GM19025 (cell line): ENCODE data around the gene PCDH18.
"Not testable (repeated sequence)": the region's sequence is repeated elsewhere in the genome, so short reads cannot be mapped to it uniquely, and the experiment has no call there.

Experiments
- ATAC-seq: cut with Tn5 transposase; IDR thresholded peaks from one replicate; pipeline ENCODE4 v1.9.1; 2021; ENCODE audit warnings: mild to moderate bottlenecking, low read depth, moderate library complexity; ENCODE audit not compliant: unreplicated experiment

The PCDH18 gene, protein sequence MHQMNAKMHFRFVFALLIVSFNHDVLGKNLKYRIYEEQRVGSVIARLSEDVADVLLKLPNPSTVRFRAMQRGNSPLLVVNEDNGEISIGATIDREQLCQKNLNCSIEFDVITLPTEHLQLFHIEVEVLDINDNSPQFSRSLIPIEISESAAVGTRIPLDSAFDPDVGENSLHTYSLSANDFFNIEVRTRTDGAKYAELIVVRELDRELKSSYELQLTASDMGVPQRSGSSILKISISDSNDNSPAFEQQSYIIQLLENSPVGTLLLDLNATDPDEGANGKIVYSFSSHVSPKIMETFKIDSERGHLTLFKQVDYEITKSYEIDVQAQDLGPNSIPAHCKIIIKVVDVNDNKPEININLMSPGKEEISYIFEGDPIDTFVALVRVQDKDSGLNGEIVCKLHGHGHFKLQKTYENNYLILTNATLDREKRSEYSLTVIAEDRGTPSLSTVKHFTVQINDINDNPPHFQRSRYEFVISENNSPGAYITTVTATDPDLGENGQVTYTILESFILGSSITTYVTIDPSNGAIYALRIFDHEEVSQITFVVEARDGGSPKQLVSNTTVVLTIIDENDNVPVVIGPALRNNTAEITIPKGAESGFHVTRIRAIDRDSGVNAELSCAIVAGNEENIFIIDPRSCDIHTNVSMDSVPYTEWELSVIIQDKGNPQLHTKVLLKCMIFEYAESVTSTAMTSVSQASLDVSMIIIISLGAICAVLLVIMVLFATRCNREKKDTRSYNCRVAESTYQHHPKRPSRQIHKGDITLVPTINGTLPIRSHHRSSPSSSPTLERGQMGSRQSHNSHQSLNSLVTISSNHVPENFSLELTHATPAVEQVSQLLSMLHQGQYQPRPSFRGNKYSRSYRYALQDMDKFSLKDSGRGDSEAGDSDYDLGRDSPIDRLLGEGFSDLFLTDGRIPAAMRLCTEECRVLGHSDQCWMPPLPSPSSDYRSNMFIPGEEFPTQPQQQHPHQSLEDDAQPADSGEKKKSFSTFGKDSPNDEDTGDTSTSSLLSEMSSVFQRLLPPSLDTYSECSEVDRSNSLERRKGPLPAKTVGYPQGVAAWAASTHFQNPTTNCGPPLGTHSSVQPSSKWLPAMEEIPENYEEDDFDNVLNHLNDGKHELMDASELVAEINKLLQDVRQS

DNA sequence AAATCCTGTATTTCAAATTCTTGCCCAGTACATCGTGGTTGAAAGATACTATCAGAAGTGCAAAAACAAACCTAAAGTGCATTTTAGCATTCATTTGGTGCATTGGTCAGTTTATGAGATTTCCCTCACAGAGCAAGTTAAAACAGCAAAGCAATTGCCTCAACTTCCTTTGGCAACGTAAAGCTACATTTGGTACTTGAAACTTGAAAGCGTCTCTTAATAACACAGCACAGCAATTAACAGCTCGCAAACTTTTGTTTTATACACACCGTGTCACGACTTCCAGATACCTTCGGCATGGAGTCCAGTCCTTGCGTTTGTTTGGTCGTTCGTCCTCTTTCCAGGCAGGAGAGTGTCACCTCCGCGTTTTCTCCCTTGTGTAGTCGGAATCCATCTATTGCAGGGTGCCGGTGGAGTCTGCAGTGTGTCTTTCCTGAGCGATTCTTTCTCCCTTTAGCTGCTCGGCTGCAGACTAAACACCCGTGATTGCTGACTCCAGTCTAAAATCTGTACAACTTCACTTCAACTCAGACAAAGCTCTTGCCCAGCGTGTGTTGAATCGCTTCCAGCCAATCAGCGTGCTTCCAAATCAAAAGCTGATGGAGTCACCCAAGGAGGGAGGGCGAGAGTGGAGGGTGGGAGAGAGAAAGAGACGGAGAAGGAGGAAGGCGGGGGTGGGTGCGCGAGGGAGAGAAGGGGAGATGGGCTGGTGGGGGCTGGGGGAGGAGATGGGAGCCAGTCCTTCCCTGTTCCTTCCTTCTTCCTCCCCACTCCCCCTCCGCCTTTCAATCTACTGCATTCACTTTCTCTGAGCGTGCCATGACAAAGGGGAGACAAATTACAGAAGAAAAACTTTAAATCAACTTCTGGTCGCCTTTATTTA, at the start of gene PCDH18:
Gene PCDH18, minus strand, starts transcription at position 509 of the 883 bp plus-strand sequence. Its CDS starts 406 bp downstream, at position 103.
- ATAC-seq: peak; percentile 57

DNA sequence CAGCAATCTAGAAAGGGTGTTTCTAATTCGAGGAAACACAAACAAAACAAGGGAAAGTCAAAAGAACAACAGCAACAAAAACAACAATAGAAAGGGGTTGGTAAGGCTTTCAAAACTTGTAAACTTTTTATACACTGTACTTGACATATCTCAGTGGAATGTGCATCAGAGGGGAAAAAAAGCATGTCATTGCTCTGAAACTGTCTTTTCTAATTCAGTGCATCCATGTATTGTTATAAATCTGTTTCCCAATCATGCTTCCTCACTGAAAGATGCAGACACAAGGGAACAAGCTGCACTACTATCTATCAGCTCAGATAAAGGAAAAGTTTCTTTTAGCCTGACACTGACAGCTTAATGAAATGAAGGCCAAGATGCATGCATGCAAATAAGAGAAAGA, 44.2 kb upstream of the PCDH18 start:
- ATAC-seq: no peak

DNA sequence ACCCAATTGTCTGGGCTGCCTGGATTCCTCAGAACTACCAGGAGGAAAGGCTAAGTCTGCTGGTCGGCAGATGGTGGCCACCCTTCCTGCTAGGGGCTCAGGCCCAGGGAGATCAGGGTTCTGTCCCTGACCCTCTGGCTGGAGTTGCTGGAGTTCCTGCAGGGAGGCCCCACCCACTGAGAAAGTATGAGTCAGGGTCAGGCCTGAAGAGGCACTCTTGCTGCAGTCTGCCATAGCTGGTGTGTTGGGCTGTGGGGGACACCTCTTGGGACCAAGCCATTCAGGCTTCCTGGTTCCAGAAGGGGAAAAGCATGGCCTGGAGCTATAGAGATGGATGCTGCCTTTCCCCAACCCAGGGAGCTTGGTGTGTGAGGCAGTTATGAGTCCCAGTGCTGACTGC, 40.4 kb upstream of the PCDH18 start:
- ATAC-seq: peak; percentile 12

DNA sequence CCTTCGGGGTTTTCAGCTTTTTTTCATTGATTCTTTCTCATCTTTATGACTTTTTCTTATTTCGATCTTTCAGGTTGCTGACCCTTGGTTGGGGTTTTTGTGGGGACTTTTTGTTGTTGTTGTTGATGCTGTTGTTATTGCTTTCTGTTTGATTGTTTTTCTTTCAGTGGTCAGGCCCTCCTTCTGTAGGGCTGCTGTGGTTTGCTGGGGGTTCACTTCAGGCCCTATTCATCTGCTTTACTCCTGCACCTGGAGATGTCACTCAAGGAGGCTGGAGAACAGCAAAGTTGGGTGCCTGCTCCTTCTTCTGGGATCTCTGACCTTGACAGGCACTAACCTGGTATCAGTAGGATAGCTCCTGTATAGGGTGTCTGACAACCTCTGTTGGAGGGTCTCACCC, 39.9 kb upstream of the PCDH18 start:
- peak; percentile 72 for ATAC-seq

DNA sequence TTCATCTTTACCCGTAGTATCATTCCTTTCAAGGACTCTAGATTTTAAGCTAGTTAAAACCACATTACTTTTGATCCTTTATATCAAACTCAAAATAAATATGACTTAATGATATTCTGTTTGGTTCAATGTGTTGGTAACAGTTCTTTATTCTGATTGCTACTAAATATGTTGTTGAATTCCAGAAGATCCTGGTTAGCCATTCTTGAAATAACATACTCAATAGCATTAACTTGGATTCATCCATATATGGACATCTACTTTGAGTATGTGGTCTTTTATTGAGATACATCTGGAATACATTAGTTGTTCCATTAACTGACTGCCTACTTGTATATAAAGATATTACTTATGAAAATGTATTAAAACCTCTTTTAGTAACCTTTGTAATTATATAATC, 27.5 kb upstream of the PCDH18 start:
- no peak for ATAC-seq

DNA sequence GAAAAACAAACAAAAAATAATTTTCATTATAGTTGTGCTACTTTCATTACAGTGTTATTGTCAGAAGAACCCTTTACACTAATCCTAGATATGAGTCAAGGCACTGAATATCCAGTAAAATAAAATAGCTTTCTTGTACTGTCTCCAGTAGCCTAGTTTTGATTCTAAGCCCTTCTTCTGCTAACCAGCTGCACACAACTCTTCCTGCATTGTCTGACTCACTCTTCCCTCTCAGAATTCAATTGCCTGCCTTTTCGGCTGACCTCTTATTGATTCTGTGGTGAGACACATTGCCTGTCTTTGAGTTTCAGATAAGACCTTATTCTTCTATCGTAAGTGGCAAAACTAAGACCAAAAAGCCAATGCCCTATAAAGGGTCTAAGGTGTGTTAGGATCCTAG, 26.7 kb upstream of the PCDH18 start:
- no peak for ATAC-seq

DNA sequence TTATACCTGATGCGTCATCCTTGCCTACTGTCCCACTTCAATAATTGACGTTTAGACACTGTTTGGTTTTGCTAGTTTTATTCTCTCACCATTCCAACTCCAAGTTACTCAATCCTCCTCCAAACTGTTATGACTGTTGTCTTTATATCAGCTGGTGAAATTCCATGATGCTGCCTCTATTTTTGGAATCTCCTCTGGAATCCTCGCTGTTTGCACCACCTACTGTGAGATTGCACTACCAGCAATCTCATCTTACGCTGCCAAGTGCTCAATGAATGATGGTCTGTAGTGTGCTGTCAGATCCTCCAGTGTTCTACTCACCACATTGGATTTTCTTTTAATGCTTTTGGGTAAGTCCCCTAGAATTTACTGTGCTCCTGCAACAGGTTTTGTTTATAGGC, 13.2 kb upstream of the PCDH18 start:
- no peak for ATAC-seq

DNA sequence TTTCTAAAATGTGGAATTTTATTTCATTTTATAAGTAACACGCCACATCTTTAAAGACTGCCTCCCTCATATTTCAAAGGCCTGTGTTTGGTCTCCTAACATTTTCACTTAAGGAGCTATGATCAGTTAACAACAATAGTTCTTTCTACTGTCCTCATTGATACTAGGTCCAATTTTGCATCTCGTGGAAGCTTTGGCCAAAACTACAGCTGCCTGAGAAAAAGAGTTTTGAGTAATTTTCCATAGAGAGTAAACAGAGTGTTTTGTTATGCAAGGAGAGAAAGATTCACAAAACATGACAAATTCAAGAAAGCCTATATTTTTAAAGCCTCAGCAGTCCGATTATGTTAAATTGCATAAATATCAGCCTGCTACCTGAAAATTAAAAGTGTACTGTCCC, 11.4 kb upstream of the PCDH18 start:
- ATAC-seq: no peak

DNA sequence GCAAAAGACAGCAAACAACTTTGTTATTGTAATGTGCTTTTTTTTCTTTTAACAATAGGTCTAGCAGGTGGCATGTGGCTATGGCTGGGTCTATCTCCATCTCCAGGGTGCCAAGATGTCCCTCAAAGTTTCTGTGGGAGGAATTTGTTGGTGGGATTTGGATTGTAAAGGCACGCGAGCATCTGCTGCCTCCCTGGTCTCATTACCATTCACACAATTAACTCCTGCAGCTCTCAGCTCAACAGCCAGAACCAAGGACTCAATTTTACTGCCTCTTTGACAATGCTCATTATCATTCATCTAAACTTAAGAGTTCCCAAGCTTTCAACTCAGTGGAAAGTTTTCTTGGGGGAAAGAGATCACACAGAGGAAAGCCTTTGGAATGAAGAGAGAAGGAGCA, 10.9 kb upstream of the PCDH18 start:
- ATAC-seq: no peak

DNA sequence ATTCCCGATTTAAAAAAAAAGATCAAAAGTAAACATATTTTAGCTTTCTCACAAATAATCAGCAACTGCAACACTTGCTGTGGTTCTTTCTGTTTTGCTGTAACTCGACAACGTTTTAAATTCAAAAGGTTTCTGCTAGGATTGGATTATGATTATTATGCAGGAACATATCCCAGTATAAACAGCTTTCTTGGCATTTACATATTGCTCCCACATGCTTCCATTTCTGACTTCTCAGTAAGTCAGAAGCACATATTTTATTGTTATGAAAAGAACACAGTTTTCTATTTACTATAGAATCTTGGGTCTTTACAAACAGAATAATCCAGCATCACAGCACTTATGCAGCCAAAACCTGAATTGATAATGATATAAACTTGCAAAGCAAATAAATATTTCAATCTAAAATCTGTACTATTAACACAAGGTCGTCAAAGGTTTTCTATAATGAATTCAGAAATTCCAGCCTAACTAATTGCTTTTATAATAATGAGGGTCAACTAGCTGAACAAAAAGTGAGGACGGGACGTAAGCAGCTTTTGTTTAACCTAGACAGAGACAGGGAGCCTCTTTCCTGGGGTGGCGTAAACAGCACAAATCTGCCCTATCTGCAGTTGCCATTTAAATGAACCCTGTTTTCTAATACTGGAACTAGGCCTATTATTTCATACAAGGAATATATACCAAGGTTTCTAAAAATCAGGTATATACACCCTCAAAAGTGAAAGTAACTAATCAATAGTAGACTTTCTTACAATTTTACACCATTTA, 9.8 kb upstream of the PCDH18 start:
- no peak for ATAC-seq

DNA sequence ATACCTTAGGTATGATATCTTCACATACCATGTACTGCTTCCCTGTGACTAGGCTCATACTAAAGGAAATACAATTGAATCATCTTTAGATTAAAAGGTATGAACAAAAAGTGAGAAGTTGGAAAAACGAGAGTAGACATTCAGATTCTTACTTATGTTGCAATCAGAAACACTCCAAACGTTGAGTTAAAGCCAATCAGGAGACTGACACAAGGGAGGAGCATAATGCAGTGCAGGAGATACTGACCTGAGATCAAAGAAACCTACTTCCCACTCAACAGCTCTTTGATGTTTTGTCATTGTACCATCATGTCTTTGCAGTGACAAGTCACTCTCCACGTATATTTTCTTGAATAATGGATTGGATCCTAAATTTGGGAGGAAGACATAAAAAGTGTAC, 8.9 kb upstream of the PCDH18 start:
- ATAC-seq: no peak

DNA sequence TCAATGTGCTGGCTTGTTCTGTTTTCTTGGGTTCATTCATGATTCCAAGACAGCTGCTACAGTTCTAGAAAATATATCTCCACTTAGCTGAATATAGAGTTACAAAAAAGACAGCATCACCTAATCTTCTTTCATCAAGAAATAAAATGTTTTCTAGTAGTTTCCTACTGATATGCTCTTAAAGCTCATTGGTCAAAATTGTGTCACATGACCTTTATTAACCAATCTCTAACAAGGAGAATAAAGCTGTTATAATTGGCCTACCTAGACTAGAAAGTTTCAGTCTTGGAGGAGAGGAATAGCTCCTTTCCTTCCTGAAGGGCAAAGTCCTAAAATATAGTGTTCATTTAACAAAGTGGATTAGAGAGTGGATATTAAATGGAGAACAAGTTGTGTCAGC, 8.1 kb upstream of the PCDH18 start:
- no peak for ATAC-seq

DNA sequence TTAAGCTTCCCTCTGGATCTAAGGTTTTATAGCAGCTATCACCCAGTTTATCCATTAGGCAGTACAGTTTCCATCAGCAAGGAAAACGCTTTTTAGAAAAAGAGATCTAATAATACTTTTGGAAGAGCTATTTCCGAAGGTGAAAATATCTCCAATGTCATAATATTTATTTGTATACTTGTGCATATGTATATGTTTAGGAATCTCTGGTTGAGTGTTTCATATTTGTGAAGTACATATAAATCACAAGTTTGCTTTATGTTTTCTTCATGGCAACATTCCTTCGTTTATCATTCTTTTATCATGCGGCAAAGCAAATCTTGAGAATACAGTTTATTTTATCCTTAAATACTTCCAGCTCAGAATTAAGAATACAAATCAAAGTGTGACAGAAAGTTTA, 6.2 kb upstream of the PCDH18 start:
- no peak for ATAC-seq

DNA sequence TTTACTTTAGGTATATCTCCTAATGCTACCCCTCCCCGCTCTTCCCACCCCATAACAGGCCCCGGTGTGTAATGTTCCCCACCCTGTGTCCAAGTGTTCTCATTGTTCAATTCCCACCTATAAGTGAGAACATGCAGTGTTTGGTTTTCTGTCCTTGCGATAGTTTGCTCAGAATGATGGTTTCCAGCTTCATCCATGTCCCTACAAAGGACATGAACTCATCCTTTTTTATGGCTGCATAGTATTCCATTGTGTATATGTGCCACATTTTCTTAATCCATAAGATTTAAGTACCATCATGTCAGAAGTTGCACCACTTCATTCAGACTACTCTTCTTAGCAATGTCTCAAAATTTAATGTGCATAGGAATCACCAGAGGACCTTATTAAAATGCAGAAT, 5.5 kb upstream of the PCDH18 start:
- not testable (repeated sequence) for ATAC-seq

DNA sequence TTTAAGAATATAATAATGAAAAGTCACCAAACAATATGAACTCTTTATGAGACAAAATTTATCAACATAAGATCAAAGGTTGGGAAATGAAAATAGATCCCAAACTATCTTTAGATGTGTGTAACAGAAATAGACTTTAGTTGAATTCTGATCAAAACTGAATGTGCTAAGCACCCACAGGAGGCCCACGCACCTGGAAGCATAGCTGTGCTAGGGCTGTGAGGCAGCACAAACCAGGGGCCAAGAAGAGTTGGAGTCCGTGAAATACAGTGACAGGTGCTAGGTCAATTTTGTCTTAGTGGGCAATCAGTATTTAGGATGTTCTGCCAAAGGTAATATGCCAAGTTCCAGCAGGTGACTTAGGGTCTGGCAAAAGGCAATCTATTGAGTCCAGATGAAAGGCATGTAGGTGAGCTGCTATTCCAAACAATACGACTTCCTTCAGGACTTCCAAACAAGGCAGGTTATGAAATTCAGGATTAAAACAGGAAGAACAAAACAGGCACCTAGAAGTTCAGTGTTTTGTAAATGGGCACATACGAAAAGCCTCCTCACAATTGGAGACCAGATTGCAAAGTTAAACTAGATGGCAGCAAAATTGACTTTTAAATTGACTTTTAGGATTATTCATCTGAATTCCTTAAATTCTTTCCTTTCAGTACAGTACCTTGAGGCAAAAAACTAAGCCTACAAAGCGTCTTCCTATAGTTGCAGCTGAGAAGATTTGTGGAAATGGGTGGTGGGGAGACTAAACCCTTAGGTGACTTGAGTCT, 4.7 kb upstream of the PCDH18 start:
- no peak for ATAC-seq

DNA sequence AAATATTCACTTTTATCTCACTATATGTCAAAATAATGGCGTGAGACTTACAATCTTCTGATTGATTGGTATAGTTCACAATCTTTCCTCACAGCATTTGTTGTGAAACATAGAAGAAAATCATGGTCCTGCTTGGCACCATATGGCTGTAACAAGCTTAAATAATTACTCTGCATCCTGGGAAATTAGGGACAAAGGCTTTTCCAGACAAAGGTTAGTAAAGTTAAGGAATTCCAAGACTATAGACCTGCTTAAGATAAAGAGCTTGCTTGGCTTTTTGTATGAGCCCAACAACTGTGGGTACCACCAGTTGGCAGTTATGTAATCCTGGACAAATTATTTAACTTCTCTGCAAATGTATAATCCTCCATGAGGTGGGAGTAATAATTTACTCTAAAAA, 3.4 kb upstream of the PCDH18 start:
- no peak for ATAC-seq

DNA sequence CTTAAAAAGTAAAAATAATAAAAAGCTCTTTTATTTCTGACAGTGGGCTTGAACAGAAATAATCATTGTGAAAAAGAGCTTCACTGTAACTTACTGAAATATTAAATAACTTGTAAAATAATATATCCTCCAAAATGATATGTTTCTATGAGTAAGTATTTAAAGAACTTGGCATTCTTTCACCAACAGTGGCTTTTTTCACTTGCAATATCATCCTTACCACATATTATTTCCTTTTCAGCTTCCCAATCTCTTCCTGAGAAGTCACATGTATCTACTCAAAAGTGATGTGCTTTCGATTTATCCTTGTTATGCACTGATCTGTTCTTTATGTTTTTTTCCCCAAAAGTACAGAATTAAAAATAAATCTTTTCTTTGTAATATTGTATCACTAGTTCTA, 2.2 kb upstream of the PCDH18 start:
- no peak for ATAC-seq

DNA sequence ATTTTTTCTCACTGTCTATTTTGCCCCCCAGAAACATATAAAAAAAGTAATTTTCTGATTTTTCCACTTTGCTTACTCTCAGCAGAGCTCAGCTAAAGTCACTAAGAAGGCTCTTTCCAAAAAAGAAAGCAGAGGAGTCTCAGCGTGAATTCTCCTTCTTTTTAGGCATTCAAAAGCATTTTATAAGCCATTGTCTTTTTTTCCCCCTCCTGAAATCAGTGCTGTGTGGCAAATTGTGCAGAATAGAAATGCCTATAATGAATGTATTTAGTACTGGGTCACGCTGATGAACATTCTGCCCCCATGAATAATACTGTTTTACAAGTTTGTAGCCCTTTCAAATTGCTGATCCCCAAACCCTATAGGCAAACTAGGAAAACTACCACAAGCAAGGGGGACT, 1.6 kb upstream of the PCDH18 start:
- ATAC-seq: no peak

DNA sequence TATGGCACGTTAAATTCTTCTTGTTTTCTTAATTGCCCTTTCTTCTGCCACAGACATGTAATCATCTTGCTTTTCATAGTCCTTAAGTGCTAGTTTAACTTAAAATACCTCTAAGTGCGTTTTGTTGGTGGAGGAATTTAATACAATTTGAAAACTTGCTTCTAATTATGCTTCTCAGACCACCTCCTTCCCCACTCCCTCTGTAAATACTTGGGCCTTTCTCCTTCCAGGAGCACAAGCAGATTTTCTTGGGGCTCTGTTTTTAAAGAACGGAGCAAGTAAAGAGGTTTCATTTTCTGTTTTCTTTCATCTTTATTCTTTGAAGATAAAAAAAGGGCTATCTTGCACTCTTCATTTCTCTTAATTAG, 559 bp upstream of the PCDH18 start:
- ATAC-seq: peak; percentile 25
